ENCODE results near the gene CARD6. TPM values are rescaled to one million over a fixed set of nuclear protein-coding genes. Genes with fewer than 3 reads are reported as not detected.
A peak's percentile ranks its signal among the peaks of the same experiment; 100 is the strongest.

The CARD6 gene
- total and polyA plus RNA-seq, 4 donors: 1.6 to 3.2 (median 2.1) TPM

DNA sequence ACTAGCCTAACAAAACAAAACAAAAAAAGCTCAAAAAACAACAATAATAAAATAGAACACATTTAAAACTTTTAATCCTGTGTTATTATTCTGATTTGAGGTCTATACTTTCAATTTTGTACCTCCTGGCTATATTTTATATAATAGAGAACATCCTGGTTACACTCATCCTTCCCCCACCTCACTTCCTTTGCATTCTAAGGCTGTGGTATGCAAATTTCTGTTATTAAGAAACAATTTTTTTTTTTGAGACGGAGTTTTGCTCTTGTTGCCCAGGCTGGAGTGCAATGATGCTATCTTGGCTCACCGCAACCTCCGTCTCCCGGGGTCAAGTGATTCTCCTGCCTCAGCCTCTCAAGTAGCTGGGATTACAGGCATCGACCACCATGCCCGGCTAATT, 3.1 kb upstream of the CARD6 start:
- TF ChIP-seq EGR1 (IDR thresholded peaks at IDR 0.05; ENCODE audit: low read depth in 2 of 2): no peak
- TF ChIP-seq JUND (IDR thresholded peaks at IDR 0.05): no peak
- no peak for TF ChIP-seq RAD21 (IDR thresholded peaks at IDR 0.05)
- TF ChIP-seq, protein P1, sequence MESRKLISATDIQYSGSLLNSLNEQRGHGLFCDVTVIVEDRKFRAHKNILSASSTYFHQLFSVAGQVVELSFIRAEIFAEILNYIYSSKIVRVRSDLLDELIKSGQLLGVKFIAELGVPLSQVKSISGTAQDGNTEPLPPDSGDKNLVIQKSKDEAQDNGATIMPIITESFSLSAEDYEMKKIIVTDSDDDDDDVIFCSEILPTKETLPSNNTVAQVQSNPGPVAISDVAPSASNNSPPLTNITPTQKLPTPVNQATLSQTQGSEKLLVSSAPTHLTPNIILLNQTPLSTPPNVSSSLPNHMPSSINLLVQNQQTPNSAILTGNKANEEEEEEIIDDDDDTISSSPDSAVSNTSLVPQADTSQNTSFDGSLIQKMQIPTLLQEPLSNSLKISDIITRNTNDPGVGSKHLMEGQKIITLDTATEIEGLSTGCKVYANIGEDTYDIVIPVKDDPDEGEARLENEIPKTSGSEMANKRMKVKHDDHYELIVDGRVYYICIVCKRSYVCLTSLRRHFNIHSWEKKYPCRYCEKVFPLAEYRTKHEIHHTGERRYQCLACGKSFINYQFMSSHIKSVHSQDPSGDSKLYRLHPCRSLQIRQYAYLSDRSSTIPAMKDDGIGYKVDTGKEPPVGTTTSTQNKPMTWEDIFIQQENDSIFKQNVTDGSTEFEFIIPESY (IDR thresholded peaks at IDR 0.05): no peak
- TF ChIP-seq TAF1 (conservative IDR thresholded peaks at IDR 0.05): no peak
- no peak for TF ChIP-seq GABPA (IDR thresholded peaks at IDR 0.05 in 1 of 2, conservative IDR thresholded peaks at IDR 0.05 in 1 of 2)
- peaks cover 0 to 21% (median 9%) of the 10 kb centered on the region in 4 donors for H3K4me1 ChIP-seq (ENCODE audit: control insufficient read depth in 4 of 4, insufficient read depth in 4 of 4, low read length in 3 of 4)
- H3K9me3 ChIP-seq (ENCODE audit: control insufficient read depth in 4 of 4, low read length in 3 of 4): no peaks in the 10 kb centered on the region
- H3K9ac ChIP-seq (ENCODE audit: low read depth in 1 of 2, low read length in 2 of 2): no peak overlapping the region
- 91% methylated on average over 6 of the region's 6 CpGs for WGBS
- DNase-seq (ENCODE audit: low spot score): no peak
- peaks cover under 1 to 7% (median 4%) of the 10 kb centered on the region in 4 donors for H3K36me3 ChIP-seq (ENCODE audit: control insufficient read depth in 4 of 4, insufficient read depth in 3 of 4, low read depth in 1 of 4, low read length in 3 of 4)
- no peaks in the 10 kb centered on the region for H3K27me3 ChIP-seq (ENCODE audit: control insufficient read depth in 4 of 4, insufficient read depth in 4 of 4, low read length in 3 of 4)
- H3K4me3 ChIP-seq (ENCODE audit: low read depth in 1 of 3, low read length in 3 of 3): no peak overlapping the region
- H3K27ac ChIP-seq (ENCODE audit: low read depth in 1 of 2, low read length in 2 of 2): no peak overlapping the region

DNA sequence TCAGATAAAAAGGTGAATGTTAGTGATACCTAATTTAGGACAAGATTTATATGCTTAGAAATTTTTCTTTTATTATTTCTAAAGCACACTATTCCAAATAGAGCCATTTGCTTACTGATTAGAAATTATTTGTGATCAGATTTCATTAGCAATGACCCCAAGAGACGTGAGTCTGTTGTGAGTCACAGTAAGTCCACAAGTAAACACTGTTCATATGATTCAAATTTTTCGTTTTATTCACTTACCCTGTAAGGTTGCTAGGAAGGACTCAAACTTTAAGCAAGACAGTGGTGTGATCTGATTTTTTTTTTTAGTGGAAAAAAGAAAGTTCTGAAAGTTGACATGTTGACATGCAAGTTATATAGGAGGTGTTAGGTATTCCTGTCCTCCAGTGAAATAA, 1.2 kb downstream of the CARD6 start:
- TF ChIP-seq FOXA1 (IDR thresholded peaks at IDR 0.05) (no peak), CTCF (IDR thresholded peaks at IDR 0.05; ENCODE audit: low read depth, low read length, missing input control) (no peak), FOXA2 (IDR thresholded peaks at IDR 0.05) (no peak), JUND (IDR thresholded peaks at IDR 0.05) (no peak), RXRA (IDR thresholded peaks at IDR 0.05) (no peak), ATF3 (IDR thresholded peaks at IDR 0.05) (no peak), EGR1 (IDR thresholded peaks at IDR 0.05; ENCODE audit: low read depth in 2 of 2) (no peak), TAF1 (conservative IDR thresholded peaks at IDR 0.05) (no peak)
- TF ChIP-seq, protein P2, sequence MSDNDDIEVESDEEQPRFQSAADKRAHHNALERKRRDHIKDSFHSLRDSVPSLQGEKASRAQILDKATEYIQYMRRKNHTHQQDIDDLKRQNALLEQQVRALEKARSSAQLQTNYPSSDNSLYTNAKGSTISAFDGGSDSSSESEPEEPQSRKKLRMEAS (IDR thresholded peaks at IDR 0.05): no peak
- Histone ChIP-seq H3K9ac (ENCODE audit: low read depth in 1 of 2, low read length in 2 of 2) (peak overlapping the region; percentile 58 to 92), H3K9me3 (ENCODE audit: control insufficient read depth in 4 of 4, low read length in 3 of 4) (no peaks in the 10 kb centered on the region), H3K27me3 (ENCODE audit: control insufficient read depth in 4 of 4, insufficient read depth in 4 of 4, low read length in 3 of 4) (no peaks in the 10 kb centered on the region), H3K4me1 (ENCODE audit: control insufficient read depth in 4 of 4, insufficient read depth in 4 of 4, low read length in 3 of 4) (peaks cover 0 to 2% (median 0%) of the 10 kb centered on the region in 4 donors), H3K36me3 (ENCODE audit: control insufficient read depth in 4 of 4, insufficient read depth in 3 of 4, low read depth in 1 of 4, low read length in 3 of 4) (no peaks in the 10 kb centered on the region), H3K27ac (ENCODE audit: low read depth in 1 of 2, low read length in 2 of 2) (no peak overlapping the region), H3K4me3 (ENCODE audit: low read depth in 1 of 3, low read length in 3 of 3) (no peak overlapping the region)
- DNase-seq (ENCODE audit: low spot score): no peak
- 66% methylated on average over 2 of the region's 2 CpGs for WGBS

- H3K9me3 ChIP-seq (ENCODE audit: control insufficient read depth in 4 of 4, low read length in 3 of 4): no peaks in the 10 kb centered on the region
- H3K9ac ChIP-seq (ENCODE audit: low read depth in 1 of 2, low read length in 2 of 2): no peak overlapping the region
- no peak overlapping the region for H3K27ac ChIP-seq (ENCODE audit: low read depth in 1 of 2, low read length in 2 of 2)
- H3K4me3 ChIP-seq (ENCODE audit: low read depth in 1 of 3, low read length in 3 of 3): no peak overlapping the region
- H3K36me3 ChIP-seq (ENCODE audit: control insufficient read depth in 4 of 4, insufficient read depth in 3 of 4, low read depth in 1 of 4, low read length in 3 of 4): no peaks in the 10 kb centered on the region
- peaks cover 0 to 2% (median 0%) of the 10 kb centered on the region in 4 donors for H3K4me1 ChIP-seq (ENCODE audit: control insufficient read depth in 4 of 4, insufficient read depth in 4 of 4, low read length in 3 of 4)
- no peak for DNase-seq (ENCODE audit: low spot score)
- no peaks in the 10 kb centered on the region for H3K27me3 ChIP-seq (ENCODE audit: control insufficient read depth in 4 of 4, insufficient read depth in 4 of 4, low read length in 3 of 4)
- 95% methylated on average over 4 of the region's 4 CpGs for WGBS
- TF ChIP-seq HNF4A (conservative IDR thresholded peaks at IDR 0.05) (no peak), NR2F2 (IDR thresholded peaks at IDR 0.05) (no peak), YY1 (IDR thresholded peaks at IDR 0.05) (no peak), GABPA (IDR thresholded peaks at IDR 0.05 in 1 of 2, conservative IDR thresholded peaks at IDR 0.05 in 1 of 2) (no peak), FOXA2 (IDR thresholded peaks at IDR 0.05) (no peak), SP1 (IDR thresholded peaks at IDR 0.05) (no peak), RAD21 (IDR thresholded peaks at IDR 0.05) (no peak), FOXA1 (IDR thresholded peaks at IDR 0.05) (no peak), ATF3 (IDR thresholded peaks at IDR 0.05) (no peak)
- TF ChIP-seq, protein P3, sequence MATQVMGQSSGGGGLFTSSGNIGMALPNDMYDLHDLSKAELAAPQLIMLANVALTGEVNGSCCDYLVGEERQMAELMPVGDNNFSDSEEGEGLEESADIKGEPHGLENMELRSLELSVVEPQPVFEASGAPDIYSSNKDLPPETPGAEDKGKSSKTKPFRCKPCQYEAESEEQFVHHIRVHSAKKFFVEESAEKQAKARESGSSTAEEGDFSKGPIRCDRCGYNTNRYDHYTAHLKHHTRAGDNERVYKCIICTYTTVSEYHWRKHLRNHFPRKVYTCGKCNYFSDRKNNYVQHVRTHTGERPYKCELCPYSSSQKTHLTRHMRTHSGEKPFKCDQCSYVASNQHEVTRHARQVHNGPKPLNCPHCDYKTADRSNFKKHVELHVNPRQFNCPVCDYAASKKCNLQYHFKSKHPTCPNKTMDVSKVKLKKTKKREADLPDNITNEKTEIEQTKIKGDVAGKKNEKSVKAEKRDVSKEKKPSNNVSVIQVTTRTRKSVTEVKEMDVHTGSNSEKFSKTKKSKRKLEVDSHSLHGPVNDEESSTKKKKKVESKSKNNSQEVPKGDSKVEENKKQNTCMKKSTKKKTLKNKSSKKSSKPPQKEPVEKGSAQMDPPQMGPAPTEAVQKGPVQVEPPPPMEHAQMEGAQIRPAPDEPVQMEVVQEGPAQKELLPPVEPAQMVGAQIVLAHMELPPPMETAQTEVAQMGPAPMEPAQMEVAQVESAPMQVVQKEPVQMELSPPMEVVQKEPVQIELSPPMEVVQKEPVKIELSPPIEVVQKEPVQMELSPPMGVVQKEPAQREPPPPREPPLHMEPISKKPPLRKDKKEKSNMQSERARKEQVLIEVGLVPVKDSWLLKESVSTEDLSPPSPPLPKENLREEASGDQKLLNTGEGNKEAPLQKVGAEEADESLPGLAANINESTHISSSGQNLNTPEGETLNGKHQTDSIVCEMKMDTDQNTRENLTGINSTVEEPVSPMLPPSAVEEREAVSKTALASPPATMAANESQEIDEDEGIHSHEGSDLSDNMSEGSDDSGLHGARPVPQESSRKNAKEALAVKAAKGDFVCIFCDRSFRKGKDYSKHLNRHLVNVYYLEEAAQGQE (IDR thresholded peaks at IDR 0.05): no peak
- TF ChIP-seq, protein P1 (IDR thresholded peaks at IDR 0.05): no peak
- TF ChIP-seq, protein P2 (IDR thresholded peaks at IDR 0.05): no peak
These were observed 3.4 kb downstream of the CARD6 start for GRCh38 chr5:40844565-40844964.
